Activated CD4-positive, alpha-beta T cell treated with anti-CD3 and anti-CD28 coated beads, Interleukin-2, amount 50 U/mL, for 1 hour (primary cell): Measurements from ENCODE around the gene ZNF581.

Experiments
- DNase-seq: peaks from one replicate; pipeline ENCODE4 v3.0.0-alpha.2; 2020

ZNF581 gene

GRCh38 chr19:55633861-55634260, 9.6 kb upstream of the ZNF581 start:
- no peak for DNase-seq

- DNase-seq: no peak
Measured at GRCh38 chr19:55635334-55635717, 8.1 kb upstream of the ZNF581 start.

GRCh38 chr19:55635856-55636440, 7.5 kb upstream of the ZNF581 start:
- no peak for DNase-seq

DNA sequence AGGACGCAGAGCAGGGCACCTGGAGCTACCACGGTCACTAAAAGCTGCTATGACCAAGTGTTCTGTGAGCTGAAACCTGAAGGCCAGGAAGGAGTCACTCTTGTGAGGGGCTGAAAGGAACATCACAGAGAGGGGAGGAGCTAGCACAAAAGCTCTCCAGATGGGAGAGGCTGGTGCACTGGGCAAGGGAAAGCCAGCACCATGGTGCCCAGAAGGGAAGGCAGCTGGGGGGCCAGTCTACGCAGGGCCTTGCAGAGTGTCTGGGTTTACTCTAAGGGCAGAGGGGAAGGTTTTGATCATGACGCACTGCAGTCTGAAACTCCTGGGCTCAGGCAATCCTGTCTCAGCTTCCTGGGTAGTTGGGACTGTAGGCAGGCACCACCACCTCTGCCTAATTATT, 6.7 kb upstream of the ZNF581 start:
- DNase-seq: no peak

GRCh38 chr19:55637534-55637933, 5.9 kb upstream of the ZNF581 start:
- DNase-seq: no peak

DNA sequence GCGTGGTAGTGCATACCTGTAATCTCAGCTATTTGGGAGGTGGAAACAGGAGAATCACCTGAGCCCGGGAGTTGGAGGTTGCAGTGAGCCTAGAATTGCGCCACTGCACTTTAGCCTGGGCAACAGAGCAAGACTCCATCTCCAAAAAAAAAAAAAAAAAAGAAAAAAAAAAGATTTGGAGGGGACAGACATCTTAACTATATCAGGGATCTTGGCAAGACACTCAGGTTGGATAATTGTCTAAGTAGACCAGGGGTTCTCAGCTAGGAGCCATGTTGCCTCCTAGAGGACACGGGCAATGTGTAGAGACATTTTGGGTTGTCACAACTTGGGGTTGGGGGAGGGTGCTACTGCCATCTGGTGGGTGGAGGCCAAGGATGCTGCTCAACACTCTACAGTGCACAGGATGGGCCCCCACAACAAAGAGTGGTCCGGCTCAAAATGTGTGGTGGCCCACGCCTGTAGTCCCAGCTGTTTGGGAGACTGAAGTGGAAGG, 4.5 kb upstream of the ZNF581 start:
- DNase-seq: peak; percentile 62

GRCh38 chr19:55640043-55640576, 3.3 kb upstream of the ZNF581 start:
- DNase-seq: peak; percentile 77

DNA sequence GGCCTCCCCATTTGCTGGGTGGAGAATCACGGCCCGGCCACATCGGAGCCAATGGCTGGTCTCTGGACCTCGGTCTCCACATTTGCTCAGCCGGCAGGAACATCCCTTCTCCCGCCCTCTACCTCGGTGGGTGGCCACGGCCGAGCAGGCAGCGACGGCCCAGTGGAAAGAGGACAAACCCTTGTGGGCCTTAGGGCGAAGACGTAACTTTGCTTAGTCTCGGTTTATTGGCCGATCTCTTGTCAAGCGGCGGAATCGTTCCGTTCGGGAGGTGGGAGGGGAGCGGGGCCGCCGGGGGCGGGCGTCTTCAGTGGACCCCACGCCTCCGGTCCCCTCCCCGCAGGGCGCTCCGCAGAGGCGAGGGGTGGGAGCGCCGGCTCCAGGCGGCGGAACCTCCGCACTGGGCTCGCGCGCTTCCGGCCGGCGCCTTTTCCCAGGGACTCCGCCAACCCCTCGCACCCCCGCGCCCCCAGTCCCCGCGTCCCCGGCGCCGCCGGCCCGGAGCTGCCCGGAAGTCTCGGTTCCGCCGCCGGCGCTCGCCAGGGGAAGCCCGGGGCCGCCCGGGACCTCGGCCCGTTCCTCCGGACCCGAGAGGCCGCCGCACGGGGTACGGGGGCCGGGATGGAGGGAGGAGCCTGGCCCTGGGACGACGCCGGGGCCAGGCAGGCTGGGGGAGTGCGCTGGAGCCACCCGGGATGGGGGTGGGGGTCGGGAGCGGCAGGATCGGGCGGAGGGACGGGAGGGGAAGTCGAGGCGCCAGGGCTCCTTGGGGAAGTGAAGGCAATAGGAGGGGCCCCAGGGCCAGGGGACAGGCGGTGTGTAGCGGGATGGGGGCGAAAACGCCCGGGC, 2.6 kb upstream of the ZNF581 start, which contains the start of gene ZNF580:
TSS of gene ZNF580 (plus strand) at position 426 of the 849 bp plus-strand sequence. CDS start 1,507 bp downstream, outside the sequence.
- DNase-seq: peak; percentile 38

- no peak for DNase-seq
Measured at GRCh38 chr19:55641426-55642152, 1.9 kb upstream of the ZNF581 start.

DNA sequence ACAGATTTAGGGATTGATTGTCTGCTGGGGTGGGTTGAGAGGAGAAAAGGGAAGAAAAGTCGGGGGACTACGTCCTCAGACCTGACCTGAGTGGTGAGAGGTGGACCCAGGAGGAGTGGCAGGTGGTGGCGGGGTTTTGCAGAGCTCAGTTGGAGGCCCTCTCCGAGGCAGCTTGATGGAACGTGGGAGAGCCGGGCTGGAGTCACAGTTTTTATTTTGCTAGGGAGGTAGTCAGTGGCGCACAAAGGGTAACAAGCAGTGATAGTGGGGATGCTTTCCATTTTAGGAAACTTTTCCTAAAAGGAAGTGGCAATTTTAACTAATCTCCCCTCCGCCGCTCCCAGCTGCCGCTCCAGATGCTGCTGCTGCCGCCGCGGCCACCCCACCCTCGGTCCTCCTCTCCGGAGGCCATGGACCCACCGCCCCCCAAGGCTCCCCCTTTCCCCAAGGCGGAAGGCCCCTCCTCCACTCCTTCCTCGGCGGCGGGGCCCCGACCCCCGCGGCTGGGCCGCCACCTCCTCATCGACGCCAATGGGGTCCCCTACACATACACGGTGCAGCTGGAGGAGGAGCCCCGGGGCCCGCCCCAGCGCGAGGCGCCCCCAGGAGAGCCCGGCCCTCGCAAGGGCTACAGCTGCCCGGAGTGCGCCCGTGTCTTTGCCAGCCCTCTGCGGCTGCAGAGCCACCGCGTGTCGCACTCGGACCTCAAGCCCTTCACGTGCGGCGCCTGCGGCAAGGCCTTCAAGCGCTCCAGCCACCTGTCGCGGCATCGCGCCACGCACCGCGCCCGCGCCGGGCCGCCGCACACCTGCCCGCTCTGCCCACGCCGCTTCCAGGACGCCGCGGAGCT, 1.1 kb upstream of the ZNF581 start:
- DNase-seq: no peak

DNA sequence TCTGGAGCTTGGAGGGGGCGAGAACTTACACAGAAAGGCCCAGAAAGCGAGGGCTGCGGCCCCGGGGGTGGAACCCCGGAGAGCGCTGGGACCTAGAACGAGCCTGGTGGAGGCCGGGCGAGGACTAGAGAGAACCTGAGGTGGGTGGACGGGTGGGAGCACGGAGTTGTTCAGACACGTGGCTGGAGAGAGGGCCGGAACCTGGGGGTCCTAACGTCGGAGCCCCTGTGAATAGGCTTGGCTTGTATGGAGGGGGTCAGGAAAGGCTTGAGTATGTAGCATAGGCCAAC, 383 bp downstream of the ZNF581 start:
- no peak for DNase-seq

GRCh38 chr19:55644191-55644833, 863 bp downstream of the ZNF581 start:
- no peak for DNase-seq

DNA sequence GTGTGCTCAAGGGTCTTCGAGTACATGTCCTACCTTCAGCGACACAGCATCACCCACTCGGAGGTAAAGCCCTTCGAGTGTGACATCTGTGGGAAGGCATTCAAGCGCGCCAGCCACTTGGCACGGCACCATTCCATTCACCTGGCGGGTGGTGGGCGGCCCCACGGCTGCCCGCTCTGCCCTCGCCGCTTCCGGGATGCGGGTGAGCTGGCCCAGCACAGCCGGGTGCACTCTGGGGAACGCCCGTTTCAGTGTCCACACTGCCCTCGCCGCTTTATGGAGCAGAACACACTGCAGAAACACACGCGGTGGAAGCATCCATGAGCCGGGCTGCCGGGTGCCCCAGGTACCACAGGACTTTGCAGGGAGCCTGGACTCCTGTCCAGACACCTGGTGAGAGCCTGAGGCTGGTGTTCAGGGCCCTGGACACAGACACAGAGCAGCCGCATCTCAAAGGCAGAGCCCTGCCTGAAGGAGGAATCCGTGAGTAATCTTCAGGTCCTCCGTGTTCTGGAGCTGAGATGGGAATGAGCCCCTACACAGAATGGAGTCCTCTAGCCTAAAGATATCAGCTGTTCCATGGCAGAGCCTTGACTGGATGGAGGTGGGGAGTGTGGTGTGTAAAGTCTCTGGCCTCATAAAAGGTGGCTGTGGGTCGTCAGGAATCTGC, 1.5 kb downstream of the ZNF581 start:
- no peak for DNase-seq

- no peak for DNase-seq
Measured at GRCh38 chr19:55645512-55645881, 2.0 kb downstream of the ZNF581 start.

- DNase-seq: no peak
Measured at GRCh38 chr19:55646889-55647731, 3.7 kb downstream of the ZNF581 start.

- peak; percentile 40 for DNase-seq
Measured at GRCh38 chr19:55647732-55648584, 4.5 kb downstream of the ZNF581 start, which contains the start of gene CCDC106. Gene CCDC106 (plus strand): TSS chr19:55648212. CDS start chr19:55649047, 835 bp downstream.

DNA sequence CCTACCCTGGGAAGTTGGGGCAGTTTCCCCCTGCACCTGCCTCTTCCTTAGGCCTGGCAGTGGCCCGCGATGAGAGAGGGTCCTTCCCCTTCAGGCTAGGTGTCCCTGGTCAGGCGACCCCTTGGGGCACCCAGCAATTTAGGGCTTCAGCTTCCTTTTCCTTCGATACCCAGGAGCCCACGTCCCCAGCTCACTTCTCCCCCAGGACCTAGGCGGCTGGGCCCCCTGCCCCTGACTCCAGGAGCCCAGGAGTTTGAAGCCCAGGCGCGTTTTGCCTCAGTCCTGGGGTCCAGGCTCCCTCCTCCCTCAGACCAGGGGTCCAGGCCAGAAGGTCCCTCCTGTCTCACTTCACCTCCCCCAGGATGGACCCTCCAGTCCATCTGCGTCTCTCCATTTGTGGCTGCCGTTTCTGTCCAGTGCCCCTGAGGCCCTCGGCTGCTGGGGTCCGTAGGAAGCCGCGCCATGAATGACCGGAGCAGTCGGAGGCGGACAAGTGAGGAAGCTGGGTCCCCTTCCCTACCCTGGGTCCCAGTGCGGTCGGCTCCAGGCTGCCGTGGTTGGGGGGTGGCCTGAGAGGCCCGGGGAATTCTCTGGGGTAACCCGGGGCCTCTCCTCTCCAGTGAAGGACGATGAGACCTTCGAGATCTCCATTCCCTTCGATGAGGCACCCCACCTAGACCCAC, 5.3 kb downstream of the ZNF581 start:
- DNase-seq: no peak

- no peak for DNase-seq
Measured at GRCh38 chr19:55649268-55650125, 6.0 kb downstream of the ZNF581 start.
